HTR-8/SVneo (cell line): Measurements from ENCODE around the gene WDR64.
"Not testable (repeated sequence)": the region's sequence is repeated elsewhere in the genome, so short reads cannot be mapped to it uniquely, and the experiment has no call there.

Source experiments
- DNase-seq: peaks from one replicate; pipeline ENCODE4 v3.0.0; 2011; ENCODE audit warnings: low spot score, mixed read lengths; ENCODE audit not compliant: insufficient read length
- FAIRE-seq: peaks from 2 replicates; lab custom pipeline; 2011; peaks lifted over from hg19 to GRCh38; lab: Jason Lieb, UNC

The WDR64 gene

DNA sequence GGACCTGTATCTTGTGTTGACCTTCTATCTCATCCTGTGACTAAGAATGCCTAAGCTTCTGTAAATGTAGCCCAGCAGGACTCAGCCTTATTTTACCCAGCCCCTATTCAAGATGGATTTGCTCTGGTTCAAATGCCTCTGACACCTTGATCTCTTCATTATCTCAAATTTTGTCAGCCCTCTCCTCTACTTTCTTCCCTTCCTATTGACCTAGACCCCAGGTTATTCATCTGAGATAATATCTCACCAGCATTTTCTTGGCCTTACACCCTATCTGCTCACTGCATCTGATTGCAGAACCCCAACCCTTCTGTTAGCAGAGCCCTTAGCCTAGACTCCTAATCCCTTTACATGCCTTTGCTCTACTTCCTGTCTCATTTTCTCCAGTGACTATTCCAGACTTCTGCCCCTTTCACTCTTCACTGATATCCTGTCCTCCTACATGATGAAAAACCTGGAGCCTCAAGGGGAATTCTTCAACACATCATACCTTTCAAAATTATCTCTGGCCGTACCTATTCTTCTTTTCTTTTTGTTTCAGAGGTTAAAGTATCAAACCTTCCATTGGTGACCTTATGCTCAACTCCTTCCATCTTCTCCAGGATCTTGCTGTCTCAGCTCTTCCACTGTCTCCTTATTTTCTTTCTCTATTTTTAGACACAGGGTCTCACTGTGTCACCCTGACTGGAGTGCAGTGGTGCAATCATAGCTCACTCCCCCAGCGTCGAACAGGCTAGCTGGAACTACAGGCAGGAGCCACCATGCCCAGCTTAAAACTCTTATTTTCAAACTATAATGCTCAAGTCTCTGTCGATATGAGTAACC lies 44.9 kb downstream of the WDR64 start:
- FAIRE-seq (no peak), DNase-seq (no peak)

DNA sequence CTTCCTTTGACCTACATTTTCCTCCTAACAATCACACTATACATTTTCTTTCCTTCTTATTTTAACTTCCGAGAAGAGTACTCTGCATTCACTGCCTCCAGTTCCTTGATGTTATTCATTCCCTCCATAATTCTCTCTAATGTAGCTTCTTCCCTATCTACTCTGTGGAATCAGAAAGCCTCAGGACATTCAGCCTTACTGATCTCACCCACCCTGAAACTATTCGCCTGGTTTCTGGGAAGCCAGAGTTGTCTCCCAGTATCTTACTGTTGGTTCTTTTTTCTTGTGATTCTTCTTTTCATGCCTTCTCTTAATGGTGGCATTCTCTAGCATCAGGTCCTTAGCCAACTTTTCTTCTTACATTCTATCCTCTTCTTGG lies 45.5 kb downstream of the WDR64 start:
- DNase-seq (no peak), FAIRE-seq (no peak)

DNA sequence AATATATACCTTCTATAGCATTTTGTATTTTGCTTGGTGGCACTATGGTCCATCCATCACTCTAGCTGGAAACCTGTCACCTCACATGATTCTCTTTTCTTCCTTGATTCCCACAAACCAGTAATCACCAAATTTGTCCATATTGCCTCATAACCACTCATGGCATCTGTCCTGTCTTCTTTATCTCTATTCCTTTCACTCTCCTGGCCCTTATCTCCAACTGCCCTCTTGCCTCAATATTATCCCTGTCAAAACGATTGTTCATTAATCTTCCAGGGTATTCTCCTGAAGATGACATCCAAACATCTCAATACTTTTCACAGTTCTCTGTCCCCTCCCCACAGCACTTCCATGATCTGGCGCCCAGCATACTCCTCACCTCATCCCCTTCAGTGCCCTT lies 46.1 kb downstream of the WDR64 start:
- DNase-seq (no peak), FAIRE-seq (no peak)

DNA sequence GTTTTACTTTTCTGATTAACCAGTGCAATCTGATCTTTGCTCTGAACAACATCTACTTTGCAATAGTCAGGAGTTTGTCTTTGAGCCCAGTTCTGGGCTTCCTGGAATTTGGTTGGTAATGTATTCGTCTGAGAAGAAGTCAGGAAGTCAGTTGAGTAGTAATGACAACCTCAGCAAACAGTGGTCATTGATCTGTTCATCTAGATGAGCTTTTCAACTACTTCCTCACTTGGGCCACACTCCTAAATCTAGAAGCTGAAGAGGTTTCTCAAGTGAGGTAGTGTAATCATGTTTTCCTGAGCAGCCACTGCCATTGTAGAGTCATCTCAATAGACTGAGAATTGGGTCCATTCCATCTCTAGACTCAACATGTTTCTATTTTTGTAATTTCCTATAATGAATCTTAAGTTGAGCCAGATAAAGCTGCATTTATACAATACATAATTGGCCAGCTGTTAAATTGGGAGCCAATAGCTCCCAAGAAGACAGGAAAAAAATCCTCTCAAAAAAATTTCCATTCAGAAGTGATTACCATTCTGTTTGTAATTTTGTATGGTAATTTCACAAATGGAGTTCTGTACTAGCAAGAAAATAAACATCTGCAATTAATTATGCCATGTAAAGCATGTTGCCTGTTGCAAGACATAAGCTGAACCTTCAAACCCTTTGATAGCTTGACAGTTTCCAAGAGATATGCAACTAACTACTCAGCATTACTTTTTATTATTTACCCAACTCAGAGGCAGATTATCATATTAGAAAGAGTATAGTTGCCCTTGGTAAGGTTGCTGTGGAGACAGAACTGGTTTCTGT lies 49.6 kb downstream of the WDR64 start:
- no peak for DNase-seq
- FAIRE-seq, result no peak

DNA sequence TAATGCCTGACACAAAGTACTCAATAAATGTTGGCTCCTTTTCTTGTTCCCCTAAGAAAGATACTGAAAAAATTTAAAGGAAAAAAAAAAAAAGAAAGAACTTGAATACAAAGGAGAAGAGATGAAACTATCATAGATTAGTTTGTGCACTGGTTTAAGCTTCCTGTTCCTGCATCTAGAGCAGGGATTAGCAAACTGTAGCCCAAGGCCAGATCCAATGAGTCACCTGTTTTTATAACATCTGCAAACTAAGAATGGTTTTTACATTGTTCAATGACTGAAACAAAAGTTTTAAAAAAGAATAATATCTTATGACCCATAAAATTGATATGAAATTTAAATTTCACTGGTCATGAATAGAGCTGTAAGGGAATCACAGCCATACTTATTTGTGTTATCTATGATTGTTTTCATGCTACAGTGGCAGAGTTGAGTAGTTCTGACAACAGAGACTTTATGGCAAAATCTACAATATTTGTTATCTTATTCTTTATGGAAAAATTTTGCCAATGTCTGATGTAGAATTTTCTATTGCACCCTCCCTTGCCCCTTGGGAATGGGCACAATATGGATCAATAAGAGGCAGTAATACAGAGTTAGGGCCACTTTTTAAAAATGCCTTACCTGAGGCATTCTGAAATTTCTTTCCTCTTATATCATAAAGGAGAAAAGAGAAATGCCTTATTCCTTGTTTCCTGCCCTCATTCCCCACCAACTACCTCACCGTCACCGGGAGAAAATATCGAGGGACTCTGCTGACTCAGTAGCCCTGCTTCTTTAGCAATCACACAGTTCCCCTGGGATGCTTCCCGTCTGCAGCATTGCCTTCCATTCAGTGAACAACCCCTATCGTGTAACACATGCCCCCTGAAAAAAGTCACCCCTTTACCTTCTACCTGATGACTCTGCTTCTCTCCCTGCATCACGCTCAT lies 50.6 kb downstream of the WDR64 start:
- DNase-seq (peak; percentile 30), FAIRE-seq (no peak)

DNA sequence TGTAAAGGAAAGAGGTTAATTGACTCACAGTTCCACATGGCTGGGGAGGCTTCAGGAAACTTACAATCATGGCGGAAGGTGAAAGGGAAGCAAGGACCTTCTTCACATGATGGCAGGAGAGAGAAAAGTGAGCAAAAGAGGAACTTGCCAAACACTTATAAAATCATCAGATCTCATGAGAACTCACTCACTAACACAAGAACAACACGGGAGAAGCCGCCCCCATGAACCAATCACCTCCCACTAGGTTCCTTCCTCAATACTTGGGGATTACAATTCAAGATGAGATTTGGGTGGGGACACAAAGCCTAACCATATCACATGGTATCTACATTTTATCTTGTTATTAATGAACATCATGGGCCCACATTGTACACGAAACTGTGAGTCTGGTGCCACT lies 51.7 kb downstream of the WDR64 start:
- DNase-seq, FAIRE-seq: not testable (repeated sequence)

DNA sequence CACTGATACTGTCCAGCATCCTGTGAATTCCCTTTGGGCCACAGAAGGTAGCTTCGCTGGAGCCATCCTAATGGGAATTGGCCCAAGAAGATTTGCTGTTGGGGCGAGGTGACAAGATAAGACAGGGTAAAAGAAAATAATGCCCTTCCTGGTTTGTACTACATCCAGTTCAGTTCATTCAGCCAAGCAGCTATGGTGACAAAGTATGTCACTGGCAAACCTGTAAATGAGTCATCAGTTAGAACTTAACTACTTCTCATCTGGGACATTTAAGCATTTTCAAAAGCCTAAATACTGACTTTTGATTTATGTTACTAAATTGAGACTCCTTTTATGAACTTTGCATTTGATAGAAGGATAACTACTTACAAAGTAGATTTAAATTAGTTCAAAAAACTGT lies 54.2 kb downstream of the WDR64 start:
- DNase-seq (no peak), FAIRE-seq (no peak)

DNA sequence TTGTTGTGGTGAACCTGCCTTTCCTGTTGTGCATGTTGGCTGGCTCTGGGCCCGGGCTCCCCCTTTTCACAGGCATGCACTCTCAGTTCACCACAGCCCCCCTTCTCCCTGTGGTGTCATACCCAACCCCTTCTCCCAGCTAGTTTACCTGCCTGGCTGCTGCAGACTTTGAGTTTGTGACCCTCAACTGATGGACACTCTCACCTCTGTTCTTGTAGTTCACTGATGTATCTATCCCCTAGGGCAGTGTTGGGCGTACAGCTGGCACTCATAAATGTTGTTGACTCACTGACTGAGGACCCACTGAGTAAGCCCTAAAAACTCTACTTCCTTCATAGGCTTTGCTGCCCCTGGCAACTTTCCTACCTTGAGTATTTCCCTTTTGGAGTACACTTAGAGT lies 54.9 kb downstream of the WDR64 start:
- FAIRE-seq, result no peak
- DNase-seq, result peak; percentile 46

DNA sequence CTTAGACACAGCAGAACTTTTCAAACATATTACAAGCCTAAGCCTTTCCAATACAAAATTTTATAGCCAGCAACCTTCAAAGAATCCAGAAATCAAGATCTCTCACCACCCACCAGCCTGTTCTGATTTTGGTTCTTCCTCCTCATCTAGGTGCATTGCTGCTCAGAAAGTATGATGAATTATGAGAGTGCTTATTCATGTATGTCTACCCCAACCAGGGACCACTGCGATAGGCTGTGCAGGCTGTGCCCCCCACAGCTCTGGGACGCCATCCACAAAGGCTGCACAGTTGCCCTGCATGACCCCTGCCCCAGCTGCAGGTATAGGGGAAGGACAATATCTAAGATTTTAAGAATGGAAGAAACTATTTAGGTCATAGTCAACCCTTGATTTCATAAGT lies 55.4 kb downstream of the WDR64 start:
- FAIRE-seq (no peak), DNase-seq (no peak)

DNA sequence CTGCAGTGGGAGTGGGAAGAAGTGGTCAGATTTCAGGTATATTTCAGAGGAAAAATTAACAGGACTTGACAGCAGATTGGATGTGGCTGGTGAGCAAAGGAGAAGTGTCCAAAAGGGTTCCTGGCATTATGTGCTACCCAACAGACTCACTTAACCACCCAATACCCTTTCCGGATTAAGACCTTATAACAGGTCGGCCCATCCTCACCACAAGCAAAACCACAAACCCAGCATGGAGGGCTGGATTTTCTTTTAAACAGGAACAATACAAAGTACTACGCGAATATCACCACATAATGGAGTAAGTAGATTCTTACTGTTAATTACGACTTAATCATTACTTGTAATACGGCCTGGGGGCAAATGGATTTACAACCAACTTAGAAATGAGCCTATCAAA lies 59.2 kb downstream of the WDR64 start:
- FAIRE-seq (no peak), DNase-seq (no peak)

DNA sequence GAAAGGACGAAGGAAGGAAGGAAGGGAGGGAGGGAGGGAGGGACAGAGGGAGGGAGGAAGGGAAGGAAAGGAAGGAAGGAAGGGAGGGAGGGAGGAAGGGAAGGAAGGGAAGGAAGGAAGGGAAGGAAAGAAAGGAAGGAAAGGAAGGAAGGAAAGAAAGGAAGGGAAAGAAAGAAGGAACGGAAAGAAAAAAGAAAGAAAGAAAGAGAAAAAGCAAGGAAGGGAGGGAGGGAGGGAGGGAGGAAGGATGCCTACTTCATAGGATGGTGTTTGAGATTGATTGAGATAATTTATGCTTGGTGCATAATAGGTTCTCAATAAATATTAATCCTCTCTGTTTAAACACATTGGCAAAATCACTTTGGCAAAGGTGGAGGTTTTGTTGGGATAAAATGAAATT lies 61.2 kb downstream of the WDR64 start:
- FAIRE-seq (no peak), DNase-seq (no peak)

DNA sequence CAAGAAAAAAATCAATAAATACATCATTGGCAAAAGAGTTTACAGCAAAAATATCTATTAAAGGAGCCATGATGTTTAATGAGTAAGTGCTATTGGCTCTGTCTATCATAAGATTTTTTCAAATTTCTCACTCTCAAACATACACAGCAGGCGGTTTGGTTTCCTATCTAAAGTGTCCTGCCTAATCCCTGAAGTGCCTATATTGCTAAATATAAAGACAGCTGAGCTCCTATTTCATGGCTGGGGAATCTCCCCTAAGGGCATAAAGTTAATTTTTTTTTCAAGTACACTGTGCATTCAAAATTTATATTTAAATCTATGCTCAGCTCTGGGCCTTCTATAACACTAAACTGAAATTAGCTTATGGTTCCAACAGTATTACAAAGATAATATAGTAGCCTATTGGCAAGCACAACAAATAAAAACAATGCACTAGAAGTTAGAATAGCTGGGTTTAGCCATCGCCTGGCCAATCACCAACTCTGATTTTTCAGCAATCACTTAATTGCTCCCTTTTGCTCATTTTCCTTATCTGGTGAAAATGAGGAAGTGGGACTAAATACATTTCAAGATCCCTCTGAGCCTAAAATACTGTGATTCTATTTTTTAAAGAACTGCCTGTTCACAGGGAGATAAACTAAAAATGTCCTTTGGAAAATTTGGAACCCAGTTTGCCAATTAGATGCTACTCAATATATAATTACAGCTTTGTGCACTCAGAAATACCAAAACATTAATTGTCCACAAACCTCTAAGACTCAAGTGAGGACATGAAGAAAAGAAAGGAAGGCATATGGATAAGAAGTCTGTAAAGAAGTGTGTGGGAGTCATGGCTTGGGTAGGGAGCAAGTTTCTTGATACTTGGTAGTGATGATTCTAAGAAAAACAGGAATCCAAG lies 62.5 kb downstream of the WDR64 start:
- no peak for DNase-seq
- no peak for FAIRE-seq

DNA sequence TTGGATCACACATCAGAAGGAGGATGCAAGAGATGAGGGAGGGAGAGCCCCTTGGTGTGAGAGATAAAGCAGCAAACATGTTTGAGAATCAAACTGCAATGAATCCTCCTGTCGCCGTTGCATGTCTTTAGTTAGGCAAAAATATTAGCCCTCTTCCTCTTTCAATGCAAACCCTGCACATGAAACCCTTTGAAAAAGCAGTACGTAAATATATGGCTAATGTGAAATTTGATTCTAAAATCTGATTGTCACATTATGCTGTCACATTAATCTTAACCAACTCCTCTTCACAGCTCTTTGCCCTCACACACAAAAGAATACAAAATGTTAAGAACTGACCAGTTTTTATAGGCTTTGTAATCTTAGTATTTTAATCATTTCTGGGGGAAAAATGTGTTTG lies 63.4 kb downstream of the WDR64 start:
- no peak for FAIRE-seq
- no peak for DNase-seq

DNA sequence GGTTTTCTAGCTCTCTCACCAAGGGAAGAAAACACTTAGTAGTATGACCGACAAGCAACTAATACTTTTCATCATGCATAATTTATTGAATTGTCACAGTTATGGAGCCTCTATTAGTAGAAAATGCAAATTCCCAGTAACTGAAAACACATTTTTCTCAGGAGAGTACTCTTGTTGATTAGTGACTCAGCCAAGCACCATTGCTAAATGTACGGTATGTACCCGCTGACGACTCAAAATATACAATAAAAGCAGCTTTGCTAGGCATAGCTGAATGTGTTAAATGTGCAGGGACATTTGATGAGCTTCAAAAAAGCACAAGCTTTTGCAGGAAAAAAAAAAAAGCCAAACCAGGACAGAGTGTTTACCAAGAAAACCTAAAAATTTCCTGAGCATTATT lies 63.9 kb downstream of the WDR64 start:
- DNase-seq (no peak), FAIRE-seq (no peak)

DNA sequence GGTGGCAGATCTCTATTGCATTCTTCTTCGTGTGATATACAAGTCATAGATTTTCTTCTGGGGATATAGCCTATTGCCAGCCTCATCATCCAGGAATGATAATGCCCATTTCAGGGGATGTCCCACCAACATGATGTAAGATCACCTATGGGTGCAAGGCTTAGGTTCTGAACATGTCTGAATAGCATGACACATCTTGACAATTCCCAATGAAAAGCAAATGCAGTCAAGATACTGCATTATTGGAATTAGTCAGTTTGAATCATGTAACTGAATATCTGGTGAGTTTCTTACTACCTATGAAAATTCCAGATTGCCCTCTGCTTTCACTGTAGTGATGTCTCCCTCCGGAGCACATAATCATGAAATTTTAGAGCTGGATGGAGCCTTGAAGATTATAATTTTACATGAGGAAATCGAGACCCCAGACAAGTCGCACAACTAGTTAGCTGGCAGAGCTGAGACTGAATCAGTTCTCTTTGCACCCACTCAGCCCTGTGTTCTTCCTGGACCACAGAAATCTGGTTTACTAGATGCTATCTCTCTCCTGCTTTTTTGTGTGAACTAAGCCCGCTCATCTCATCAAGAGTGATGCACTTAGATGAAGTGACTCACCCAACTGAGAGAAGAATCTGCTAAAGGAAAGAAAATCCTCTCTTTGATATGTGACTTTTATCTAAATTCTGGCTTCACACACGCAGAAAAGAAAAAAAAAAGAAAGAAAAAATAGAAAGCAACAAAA lies 65.0 kb downstream of the WDR64 start:
- no peak for FAIRE-seq
- DNase-seq, result no peak

DNA sequence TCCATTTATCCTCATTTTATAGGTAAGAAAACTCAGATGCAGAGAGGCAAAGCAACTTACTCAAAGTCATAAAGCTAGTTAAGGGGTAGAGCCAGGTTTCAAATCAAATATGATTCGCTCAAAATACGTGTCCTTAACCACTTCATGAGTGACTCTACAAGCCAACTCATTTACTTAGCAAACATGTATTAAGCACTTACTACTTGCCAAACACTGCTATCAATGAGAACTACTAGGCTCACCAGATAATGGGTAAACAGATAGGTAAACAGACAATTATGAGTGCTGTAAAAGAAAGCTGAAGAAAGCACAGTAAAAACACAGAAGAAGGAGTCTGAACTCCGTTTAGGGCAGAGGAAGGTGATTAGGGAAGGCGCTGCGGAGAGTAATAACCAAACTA lies 65.9 kb downstream of the WDR64 start:
- DNase-seq, result no peak
- no peak for FAIRE-seq

DNA sequence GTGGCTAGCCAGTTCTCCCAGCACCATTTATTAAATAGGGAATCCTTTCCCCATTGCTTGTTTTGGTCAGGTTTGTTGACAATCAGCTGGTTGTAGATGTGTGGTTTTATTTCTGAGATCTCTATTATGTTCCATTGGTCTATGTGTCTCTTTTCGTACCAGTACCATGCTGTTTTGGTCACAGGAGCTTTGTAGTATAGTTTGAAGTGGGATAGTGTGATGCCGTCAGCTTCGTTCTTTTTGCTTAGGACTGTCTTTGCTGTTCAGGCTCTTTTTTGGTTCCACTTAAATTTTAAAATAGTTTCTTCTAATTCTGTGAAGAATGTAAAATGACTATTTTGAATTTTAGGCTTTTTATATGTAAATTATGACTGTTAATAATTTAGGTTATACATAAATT lies 68.9 kb downstream of the WDR64 start:
- FAIRE-seq (no peak), DNase-seq (no peak)

DNA sequence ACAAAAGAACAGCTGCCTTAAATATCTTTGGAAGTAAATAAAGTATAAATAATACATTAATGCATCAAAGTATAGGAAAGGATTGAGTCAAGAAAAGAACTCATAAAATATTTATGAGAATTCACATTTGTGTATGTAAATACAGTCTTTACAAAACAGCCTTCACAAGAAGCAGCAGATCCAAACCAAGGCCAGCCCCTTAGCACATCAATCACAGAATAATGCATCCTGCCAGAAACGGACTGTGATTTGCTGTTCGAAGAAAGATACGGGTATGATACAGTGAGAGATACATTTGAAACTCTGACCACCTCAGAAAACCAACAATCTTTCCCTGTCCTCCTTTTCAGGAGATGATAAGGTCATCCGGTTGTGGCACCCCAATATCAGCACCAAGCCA lies 70.9 kb downstream of the WDR64 start:
- DNase-seq (no peak), FAIRE-seq (no peak)

DNA sequence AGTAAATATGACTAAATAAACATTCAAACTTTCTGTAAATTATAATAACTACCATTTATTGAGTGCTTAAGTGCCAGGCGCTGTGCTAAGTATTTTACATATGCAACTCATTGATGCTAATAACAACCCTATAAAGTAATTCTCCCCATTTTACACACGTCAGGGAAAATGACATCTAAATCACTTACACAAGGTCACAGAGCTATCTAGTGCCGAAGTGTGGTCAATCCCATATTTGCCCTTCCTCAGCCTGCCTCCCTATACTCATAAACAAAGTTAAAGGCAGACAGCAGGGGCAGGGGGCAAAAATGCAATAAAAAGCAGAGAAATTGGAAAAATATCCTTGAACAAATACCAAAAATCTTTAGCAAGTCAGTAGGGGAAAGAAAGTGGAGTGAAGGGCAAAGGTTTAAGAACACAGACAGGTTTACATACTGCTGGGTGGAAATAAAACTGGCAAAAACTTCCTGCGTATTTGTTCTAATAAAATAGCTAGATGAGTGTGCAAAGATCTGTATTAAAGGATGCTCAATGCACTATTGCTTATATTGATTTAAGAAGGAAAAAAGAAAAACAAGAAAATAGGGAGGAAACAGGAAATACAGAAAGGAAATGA lies 72.8 kb downstream of the WDR64 start:
- DNase-seq, result no peak
- FAIRE-seq, result no peak
